ENCODE results near the gene SH3RF2.

DNA sequence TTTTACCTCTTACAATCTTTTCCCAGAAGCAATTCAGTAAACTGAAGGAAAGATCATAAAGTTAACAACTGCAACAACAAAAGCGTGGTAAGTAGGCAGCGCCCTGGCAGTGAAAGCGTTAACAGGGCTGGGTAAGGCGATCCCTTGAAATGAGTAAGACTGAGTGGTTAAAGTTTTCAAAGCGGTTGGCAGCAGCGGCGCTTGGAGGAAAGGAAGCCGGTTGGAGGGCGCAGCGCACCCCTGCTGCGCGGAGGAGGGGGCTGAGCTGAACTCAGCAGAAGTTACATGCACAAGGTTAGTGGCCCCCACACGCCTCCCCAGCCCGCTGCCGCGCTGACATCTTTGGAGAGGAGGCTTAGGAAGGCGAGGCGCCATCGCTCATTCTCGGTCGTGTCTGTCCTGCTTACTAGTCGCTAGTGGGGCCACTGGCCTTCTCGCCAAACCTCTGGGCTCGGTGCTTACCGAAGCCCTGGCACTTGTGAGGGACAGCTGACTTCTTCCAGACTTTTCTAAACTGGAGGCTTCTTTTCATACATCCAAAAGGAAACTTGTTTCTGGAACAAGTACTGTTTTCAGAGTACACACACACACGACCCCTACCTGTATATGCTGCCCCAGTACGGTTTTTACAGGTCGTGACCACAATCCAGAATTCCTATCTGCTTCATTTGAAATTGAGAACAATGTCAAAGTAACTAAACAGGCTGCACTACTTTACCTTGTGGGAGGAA, at the start of gene SH3RF2:
- TF ChIP-seq, protein P1, sequence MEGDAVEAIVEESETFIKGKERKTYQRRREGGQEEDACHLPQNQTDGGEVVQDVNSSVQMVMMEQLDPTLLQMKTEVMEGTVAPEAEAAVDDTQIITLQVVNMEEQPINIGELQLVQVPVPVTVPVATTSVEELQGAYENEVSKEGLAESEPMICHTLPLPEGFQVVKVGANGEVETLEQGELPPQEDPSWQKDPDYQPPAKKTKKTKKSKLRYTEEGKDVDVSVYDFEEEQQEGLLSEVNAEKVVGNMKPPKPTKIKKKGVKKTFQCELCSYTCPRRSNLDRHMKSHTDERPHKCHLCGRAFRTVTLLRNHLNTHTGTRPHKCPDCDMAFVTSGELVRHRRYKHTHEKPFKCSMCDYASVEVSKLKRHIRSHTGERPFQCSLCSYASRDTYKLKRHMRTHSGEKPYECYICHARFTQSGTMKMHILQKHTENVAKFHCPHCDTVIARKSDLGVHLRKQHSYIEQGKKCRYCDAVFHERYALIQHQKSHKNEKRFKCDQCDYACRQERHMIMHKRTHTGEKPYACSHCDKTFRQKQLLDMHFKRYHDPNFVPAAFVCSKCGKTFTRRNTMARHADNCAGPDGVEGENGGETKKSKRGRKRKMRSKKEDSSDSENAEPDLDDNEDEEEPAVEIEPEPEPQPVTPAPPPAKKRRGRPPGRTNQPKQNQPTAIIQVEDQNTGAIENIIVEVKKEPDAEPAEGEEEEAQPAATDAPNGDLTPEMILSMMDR (tag by site-specific recombination; IDR thresholded peaks at IDR 0.05) = no peak; the same call in 1 of the 2 replicates
- TF ChIP-seq ZNF121 (tag by site-specific recombination; IDR thresholded peaks at IDR 0.05) (no peak), ZNF768 (tag by site-specific recombination; IDR thresholded peaks at IDR 0.05) (no peak), ZBTB17 (tag by site-specific recombination; IDR thresholded peaks at IDR 0.05) (peak; percentile 85), YY1 (tag by site-specific recombination; IDR thresholded peaks at IDR 0.05) (no peak; the same call in 1 of the 2 replicates), ZBTB8A (tag by site-specific recombination; IDR thresholded peaks at IDR 0.05) (peak; percentile 77)
- TF ChIP-seq, protein P2, sequence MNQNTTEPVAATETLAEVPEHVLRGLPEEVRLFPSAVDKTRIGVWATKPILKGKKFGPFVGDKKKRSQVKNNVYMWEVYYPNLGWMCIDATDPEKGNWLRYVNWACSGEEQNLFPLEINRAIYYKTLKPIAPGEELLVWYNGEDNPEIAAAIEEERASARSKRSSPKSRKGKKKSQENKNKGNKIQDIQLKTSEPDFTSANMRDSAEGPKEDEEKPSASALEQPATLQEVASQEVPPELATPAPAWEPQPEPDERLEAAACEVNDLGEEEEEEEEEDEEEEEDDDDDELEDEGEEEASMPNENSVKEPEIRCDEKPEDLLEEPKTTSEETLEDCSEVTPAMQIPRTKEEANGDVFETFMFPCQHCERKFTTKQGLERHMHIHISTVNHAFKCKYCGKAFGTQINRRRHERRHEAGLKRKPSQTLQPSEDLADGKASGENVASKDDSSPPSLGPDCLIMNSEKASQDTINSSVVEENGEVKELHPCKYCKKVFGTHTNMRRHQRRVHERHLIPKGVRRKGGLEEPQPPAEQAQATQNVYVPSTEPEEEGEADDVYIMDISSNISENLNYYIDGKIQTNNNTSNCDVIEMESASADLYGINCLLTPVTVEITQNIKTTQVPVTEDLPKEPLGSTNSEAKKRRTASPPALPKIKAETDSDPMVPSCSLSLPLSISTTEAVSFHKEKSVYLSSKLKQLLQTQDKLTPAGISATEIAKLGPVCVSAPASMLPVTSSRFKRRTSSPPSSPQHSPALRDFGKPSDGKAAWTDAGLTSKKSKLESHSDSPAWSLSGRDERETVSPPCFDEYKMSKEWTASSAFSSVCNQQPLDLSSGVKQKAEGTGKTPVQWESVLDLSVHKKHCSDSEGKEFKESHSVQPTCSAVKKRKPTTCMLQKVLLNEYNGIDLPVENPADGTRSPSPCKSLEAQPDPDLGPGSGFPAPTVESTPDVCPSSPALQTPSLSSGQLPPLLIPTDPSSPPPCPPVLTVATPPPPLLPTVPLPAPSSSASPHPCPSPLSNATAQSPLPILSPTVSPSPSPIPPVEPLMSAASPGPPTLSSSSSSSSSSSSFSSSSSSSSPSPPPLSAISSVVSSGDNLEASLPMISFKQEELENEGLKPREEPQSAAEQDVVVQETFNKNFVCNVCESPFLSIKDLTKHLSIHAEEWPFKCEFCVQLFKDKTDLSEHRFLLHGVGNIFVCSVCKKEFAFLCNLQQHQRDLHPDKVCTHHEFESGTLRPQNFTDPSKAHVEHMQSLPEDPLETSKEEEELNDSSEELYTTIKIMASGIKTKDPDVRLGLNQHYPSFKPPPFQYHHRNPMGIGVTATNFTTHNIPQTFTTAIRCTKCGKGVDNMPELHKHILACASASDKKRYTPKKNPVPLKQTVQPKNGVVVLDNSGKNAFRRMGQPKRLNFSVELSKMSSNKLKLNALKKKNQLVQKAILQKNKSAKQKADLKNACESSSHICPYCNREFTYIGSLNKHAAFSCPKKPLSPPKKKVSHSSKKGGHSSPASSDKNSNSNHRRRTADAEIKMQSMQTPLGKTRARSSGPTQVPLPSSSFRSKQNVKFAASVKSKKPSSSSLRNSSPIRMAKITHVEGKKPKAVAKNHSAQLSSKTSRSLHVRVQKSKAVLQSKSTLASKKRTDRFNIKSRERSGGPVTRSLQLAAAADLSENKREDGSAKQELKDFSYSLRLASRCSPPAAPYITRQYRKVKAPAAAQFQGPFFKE (tag by site-specific recombination; IDR thresholded peaks at IDR 0.05; ENCODE audit: borderline replicate concordance) = no peak
- TF ChIP-seq, protein P3, sequence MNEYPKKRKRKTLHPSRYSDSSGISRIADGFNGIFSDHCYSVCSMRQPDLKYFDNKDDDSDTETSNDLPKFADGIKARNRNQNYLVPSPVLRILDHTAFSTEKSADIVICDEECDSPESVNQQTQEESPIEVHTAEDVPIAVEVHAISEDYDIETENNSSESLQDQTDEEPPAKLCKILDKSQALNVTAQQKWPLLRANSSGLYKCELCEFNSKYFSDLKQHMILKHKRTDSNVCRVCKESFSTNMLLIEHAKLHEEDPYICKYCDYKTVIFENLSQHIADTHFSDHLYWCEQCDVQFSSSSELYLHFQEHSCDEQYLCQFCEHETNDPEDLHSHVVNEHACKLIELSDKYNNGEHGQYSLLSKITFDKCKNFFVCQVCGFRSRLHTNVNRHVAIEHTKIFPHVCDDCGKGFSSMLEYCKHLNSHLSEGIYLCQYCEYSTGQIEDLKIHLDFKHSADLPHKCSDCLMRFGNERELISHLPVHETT (tag by site-specific recombination; IDR thresholded peaks at IDR 0.05) = peak; percentile 73
- TF ChIP-seq, protein P4, sequence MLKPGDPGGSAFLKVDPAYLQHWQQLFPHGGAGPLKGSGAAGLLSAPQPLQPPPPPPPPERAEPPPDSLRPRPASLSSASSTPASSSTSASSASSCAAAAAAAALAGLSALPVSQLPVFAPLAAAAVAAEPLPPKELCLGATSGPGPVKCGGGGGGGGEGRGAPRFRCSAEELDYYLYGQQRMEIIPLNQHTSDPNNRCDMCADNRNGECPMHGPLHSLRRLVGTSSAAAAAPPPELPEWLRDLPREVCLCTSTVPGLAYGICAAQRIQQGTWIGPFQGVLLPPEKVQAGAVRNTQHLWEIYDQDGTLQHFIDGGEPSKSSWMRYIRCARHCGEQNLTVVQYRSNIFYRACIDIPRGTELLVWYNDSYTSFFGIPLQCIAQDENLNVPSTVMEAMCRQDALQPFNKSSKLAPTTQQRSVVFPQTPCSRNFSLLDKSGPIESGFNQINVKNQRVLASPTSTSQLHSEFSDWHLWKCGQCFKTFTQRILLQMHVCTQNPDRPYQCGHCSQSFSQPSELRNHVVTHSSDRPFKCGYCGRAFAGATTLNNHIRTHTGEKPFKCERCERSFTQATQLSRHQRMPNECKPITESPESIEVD (tag by site-specific recombination; IDR thresholded peaks at IDR 0.05) = peak; percentile 63; the same call in 1 of the 2 replicates
- TF ChIP-seq, protein P5, sequence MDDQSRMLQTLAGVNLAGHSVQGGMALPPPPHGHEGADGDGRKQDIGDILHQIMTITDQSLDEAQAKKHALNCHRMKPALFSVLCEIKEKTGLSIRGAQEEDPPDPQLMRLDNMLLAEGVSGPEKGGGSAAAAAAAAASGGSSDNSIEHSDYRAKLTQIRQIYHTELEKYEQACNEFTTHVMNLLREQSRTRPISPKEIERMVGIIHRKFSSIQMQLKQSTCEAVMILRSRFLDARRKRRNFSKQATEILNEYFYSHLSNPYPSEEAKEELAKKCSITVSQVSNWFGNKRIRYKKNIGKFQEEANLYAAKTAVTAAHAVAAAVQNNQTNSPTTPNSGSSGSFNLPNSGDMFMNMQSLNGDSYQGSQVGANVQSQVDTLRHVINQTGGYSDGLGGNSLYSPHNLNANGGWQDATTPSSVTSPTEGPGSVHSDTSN (CRISPR knock-in tag; IDR thresholded peaks at IDR 0.05) = no peak
- TF ChIP-seq, protein P6, sequence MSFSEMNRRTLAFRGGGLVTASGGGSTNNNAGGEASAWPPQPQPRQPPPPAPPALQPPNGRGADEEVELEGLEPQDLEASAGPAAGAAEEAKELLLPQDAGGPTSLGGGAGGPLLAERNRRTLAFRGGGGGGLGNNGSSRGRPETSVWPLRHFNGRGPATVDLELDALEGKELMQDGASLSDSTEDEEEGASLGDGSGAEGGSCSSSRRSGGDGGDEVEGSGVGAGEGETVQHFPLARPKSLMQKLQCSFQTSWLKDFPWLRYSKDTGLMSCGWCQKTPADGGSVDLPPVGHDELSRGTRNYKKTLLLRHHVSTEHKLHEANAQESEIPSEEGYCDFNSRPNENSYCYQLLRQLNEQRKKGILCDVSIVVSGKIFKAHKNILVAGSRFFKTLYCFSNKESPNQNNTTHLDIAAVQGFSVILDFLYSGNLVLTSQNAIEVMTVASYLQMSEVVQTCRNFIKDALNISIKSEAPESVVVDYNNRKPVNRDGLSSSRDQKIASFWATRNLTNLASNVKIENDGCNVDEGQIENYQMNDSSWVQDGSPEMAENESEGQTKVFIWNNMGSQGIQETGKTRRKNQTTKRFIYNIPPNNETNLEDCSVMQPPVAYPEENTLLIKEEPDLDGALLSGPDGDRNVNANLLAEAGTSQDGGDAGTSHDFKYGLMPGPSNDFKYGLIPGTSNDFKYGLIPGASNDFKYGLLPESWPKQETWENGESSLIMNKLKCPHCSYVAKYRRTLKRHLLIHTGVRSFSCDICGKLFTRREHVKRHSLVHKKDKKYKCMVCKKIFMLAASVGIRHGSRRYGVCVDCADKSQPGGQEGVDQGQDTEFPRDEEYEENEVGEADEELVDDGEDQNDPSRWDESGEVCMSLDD (tag by site-specific recombination; IDR thresholded peaks at IDR 0.05) = peak; percentile 48; the same call in 1 of the 2 replicates

Measured in HEK293 (cell line).